DOHH2 (cell line): Measurements from ENCODE around the gene TCEANC.
A peak's percentile ranks its signal among the peaks of the same experiment; 100 is the strongest.

Experiments
- EZH2phosphoT487 ChIP-seq: fragments of 200-600 bp; sonication (generic); IDR thresholded peaks from 2 replicates; pipeline ENCODE4 v1.6.1; 2017; ENCODE audit warnings: borderline replicate concordance, mild to moderate bottlenecking, antibody characterized with exemption, low read length, moderate library complexity, mixed read lengths
- TF ChIP-seq, protein P1 (sequence below): fragments of 200-600 bp; sonication (generic); IDR thresholded peaks from one replicate; pipeline ENCODE4 v1.5.1; 2014; ENCODE audit warnings: antibody characterized with exemption, mild to moderate bottlenecking, low read depth, low read length; ENCODE audit not compliant: poor library complexity, severe bottlenecking

DNA sequence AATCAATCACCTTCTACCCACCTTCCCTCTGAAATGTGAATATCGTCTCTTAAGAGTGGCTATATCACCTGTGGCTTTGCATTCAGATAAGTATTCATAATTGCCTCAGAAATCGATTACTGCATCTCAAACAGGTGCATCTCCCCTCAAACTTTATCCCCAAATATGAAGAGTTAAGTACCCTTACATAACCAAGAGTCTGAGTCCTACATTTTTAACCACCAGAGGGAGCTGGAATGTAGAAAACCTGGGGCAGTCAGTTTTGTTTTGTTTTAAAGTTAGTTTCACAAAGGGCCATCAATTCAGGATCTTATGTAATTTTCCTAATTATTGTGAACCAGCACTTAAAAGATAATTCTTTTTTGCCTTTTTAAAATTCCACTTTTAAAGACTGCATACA is 5.7 kb downstream of the TCEANC start:
- TF ChIP-seq, protein P1, sequence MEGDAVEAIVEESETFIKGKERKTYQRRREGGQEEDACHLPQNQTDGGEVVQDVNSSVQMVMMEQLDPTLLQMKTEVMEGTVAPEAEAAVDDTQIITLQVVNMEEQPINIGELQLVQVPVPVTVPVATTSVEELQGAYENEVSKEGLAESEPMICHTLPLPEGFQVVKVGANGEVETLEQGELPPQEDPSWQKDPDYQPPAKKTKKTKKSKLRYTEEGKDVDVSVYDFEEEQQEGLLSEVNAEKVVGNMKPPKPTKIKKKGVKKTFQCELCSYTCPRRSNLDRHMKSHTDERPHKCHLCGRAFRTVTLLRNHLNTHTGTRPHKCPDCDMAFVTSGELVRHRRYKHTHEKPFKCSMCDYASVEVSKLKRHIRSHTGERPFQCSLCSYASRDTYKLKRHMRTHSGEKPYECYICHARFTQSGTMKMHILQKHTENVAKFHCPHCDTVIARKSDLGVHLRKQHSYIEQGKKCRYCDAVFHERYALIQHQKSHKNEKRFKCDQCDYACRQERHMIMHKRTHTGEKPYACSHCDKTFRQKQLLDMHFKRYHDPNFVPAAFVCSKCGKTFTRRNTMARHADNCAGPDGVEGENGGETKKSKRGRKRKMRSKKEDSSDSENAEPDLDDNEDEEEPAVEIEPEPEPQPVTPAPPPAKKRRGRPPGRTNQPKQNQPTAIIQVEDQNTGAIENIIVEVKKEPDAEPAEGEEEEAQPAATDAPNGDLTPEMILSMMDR = peak; percentile 59
- TF ChIP-seq EZH2phosphoT487 = no peak
